ENCODE measurements around the gene AVL9.

DNA sequence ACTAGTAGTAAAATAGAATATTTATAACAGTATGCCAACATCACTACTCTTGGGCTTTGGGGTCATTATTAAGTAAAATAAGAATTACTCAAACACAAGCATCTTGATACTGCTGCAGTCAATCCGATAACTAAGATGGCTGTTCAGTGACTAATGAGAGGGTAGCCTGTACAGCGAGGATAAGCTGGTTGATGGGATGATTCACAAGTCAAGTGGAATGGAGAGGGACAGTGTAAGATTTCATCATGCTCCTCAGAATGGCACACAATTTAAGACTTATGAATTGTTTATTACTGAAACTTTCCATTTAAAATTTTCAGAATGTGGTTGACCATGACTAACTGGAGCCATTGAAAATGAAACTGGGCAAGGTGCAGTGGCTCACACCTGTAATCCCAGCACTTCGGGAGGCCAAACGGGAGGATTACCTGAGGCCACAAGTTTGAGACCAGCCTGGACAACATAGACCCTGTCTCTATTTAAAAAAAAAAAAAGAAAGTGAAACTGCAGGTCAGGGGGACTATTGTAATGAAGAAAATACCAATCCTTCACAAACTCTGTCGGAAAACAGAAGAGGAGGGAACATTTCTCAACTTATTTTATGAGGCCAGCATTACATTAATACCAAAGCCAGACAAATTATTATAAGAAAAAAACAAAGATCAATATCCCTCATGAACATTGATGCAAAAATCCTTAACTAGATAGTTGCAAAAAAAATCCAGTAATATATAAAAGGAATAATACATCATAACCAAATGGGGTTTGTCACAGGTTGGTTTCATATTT lies 11.2 kb downstream of the AVL9 start:
- no peak for TF ChIP-seq POLR2A (IDR thresholded peaks at IDR 0.05)
- TF ChIP-seq, protein P1, sequence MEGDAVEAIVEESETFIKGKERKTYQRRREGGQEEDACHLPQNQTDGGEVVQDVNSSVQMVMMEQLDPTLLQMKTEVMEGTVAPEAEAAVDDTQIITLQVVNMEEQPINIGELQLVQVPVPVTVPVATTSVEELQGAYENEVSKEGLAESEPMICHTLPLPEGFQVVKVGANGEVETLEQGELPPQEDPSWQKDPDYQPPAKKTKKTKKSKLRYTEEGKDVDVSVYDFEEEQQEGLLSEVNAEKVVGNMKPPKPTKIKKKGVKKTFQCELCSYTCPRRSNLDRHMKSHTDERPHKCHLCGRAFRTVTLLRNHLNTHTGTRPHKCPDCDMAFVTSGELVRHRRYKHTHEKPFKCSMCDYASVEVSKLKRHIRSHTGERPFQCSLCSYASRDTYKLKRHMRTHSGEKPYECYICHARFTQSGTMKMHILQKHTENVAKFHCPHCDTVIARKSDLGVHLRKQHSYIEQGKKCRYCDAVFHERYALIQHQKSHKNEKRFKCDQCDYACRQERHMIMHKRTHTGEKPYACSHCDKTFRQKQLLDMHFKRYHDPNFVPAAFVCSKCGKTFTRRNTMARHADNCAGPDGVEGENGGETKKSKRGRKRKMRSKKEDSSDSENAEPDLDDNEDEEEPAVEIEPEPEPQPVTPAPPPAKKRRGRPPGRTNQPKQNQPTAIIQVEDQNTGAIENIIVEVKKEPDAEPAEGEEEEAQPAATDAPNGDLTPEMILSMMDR (IDR thresholded peaks at IDR 0.05): no peak

Data from vagina (tissue), 2 donors.